Neural progenitor cell (in vitro differentiated cells): ENCODE measurements around the gene SRR.

Experiments used
- EZH2 ChIP-seq: fragments of 200-600 bp; sonication (generic); IDR thresholded peaks from 2 replicates; pipeline ENCODE4 v1.6.1; 2017; ENCODE audit warnings: antibody characterized with exemption, mild to moderate bottlenecking, moderate library complexity
- EZH2phosphoT487 ChIP-seq: fragments of 200-600 bp; sonication (generic); IDR thresholded peaks from 2 replicates; pipeline ENCODE4 v1.6.1; 2017; ENCODE audit warnings: antibody characterized with exemption
- TF ChIP-seq, protein P1 (sequence below): fragments of 200-600 bp; sonication (generic); IDR thresholded peaks from 2 replicates; pipeline ENCODE4 v1.5.1; 2017; ENCODE audit warnings: antibody characterized with exemption, mild to moderate bottlenecking

DNA sequence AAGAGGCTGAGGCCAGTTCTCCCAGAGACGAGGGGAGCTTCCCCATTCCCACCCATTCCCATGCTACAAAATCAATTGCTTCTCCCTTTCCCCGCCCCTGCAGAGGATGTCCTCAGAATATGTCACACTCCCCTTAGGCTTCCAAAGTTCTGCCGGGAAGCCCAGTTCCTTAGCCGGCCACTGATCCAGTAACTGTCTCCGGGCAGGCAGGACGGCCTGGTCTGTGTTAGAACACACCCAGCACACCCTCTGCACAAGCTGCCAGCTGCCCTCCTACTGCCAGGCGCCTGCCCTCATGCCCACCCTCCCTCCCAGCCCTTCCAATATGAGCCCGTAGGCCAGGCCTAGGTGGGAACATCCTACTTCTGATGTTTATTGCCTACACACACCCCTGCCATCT is 64.6 kb downstream of the SRR start:
- TF ChIP-seq, protein P1, sequence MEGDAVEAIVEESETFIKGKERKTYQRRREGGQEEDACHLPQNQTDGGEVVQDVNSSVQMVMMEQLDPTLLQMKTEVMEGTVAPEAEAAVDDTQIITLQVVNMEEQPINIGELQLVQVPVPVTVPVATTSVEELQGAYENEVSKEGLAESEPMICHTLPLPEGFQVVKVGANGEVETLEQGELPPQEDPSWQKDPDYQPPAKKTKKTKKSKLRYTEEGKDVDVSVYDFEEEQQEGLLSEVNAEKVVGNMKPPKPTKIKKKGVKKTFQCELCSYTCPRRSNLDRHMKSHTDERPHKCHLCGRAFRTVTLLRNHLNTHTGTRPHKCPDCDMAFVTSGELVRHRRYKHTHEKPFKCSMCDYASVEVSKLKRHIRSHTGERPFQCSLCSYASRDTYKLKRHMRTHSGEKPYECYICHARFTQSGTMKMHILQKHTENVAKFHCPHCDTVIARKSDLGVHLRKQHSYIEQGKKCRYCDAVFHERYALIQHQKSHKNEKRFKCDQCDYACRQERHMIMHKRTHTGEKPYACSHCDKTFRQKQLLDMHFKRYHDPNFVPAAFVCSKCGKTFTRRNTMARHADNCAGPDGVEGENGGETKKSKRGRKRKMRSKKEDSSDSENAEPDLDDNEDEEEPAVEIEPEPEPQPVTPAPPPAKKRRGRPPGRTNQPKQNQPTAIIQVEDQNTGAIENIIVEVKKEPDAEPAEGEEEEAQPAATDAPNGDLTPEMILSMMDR: no peak
- TF ChIP-seq EZH2 (no peak), EZH2phosphoT487 (no peak)
